SK-N-MC (cell line): ENCODE measurements around the gene DYNLT2.

ENCODE experiments used
- EZH2 ChIP-seq: fragments of 200-600 bp; sonication (generic); IDR thresholded peaks from one replicate; pipeline ENCODE4 v1.6.1; 2017; ENCODE audit warnings: antibody characterized with exemption
- FOXP2 ChIP-seq: optimal IDR thresholded peaks from 2 replicates; pipeline ENCODE3; 2011; ENCODE audit warnings: mild to moderate bottlenecking, moderate library complexity; ENCODE audit not compliant: insufficient read depth; ENCODE audit errors: extremely low read length, control extremely low read depth
- POLR2AphosphoS5 ChIP-seq: IDR thresholded peaks from 2 replicates; pipeline ENCODE4 v1.6.1; 2012; ENCODE audit warnings: mild to moderate bottlenecking, low read depth, low read length, borderline replicate concordance

DNA sequence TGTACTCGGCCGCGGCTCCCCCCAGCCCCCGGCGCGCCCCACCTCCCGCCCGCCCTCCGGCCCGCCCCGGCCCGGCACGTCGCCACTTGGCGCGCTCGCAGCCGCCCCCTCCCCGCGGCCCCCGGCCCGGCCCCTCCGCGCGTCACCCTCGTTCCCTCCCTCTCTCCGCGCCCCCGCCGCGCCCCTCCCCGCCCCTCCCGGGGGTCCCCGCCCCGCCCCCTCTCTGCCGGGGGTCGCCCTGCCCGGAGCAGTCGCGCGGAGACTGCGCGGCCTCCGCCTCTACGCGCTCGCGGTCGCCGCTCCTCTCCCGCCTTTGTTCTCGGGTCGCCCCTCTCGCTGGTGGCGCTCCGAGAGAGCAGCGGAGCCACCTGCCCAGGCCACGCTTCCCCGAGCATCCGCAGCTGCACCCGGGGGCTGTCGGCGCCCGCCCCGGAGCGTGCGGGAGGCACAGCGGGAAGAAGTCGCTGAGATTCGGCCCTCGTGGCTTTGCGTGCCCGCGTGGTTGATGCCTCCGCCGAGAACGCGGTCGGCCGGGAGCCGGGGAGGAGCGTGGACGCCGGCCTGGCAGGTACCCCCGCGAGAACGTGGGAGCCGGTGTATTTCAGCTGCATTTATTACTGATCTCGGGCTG lies 26.8 kb downstream of the DYNLT2 start, which contains the start of gene PHF10:
- TF ChIP-seq POLR2AphosphoS5 (peak; percentile 94), EZH2 (no peak), FOXP2 (no peak)
